ENCODE measurements around the gene AK3. TPM values are rescaled to one million over a fixed set of nuclear protein-coding genes. Genes with fewer than 3 reads are reported as not detected.
A peak's percentile ranks its signal among the peaks of the same experiment; 100 is the strongest.

Gene AK3
- total and polyA plus RNA-seq, 10 of the 15 experiments (the other 5 are each of a cell fraction or from before 2014, with no cell fraction given) = 14.2 to 86.6 (median 43.9) TPM

GRCh38 chr9:4740638-4741364 is at the start of gene AK3 (continued):
- TF ChIP-seq CUX1 (IDR thresholded peaks at IDR 0.05; ENCODE audit: insufficient replicate concordance, low read depth, low read length) (no peak), BMI1 (IDR thresholded peaks at IDR 0.05; ENCODE audit: borderline replicate concordance) (no peak), BCL11A (IDR thresholded peaks at IDR 0.05; ENCODE audit: low read depth, low read length) (no peak), CEBPZ (IDR thresholded peaks at IDR 0.05; ENCODE audit: low read depth, low read length) (no peak), RAD51 (IDR thresholded peaks at IDR 0.05) (no peak), HDGF (IDR thresholded peaks at IDR 0.05) (no peak), SREBF1 (IDR thresholded peaks at IDR 0.05; ENCODE audit: low read length) (no peak), IRF3 (IDR thresholded peaks at IDR 0.05) (no peak), SREBF2 (IDR thresholded peaks at IDR 0.05; ENCODE audit: low read length) (no peak), SMARCA5 (IDR thresholded peaks at IDR 0.05) (peak; percentile 92), WRNIP1 (IDR thresholded peaks at IDR 0.05; ENCODE audit: borderline replicate concordance, low read depth, low read length) (no peak), TARDBP (IDR thresholded peaks at IDR 0.05; ENCODE audit: borderline replicate concordance) (no peak), JUNB (IDR thresholded peaks at IDR 0.05) (no peak), CBX3 (IDR thresholded peaks at IDR 0.05; ENCODE audit: borderline replicate concordance, low read depth) (no peak), USF1 (IDR thresholded peaks at IDR 0.05; ENCODE audit: borderline replicate concordance, extremely low read length, insufficient read depth, low read depth, low read length) (no peak), RUNX3 (IDR thresholded peaks at IDR 0.05; ENCODE audit: low read length) (peak; percentile 78), ATF7 (IDR thresholded peaks at IDR 0.05; ENCODE audit: low read depth) (no peak), PML (IDR thresholded peaks at IDR 0.05; ENCODE audit: low read length) (peak; percentile 68; the same call in 1 of the 2 replicates), CBX5 (IDR thresholded peaks at IDR 0.05; ENCODE audit: low read depth) (no peak), BACH1 (IDR thresholded peaks at IDR 0.05; ENCODE audit: borderline replicate concordance) (peak; percentile 80; the same call in 1 of the 2 replicates), JUND (IDR thresholded peaks at IDR 0.05; ENCODE audit: low read depth, low read length) (no peak), NBN (IDR thresholded peaks at IDR 0.05) (no peak; the same call in 1 of the 2 replicates)
